SU-DHL-6 (cell line): ENCODE data around the gene B4GALNT3.

Source experiments
- EZH2phosphoT487 ChIP-seq: fragments of 200-600 bp; sonication (generic), shearing (Covaris generic); conservative IDR thresholded peaks from 2 replicates; pipeline ENCODE4 v1.6.1; 2018; ENCODE audit warnings: mild to moderate bottlenecking, antibody characterized with exemption, low read length, moderate library complexity, mixed read lengths
- TF ChIP-seq, protein P1 (sequence below): fragments of 200-600 bp; sonication (generic); IDR thresholded peaks from one replicate; pipeline ENCODE4 v1.5.1; 2017; ENCODE audit warnings: antibody characterized with exemption, mild to moderate bottlenecking, low read length, moderate library complexity; ENCODE audit not compliant: insufficient read depth, poor library complexity, severe bottlenecking

DNA sequence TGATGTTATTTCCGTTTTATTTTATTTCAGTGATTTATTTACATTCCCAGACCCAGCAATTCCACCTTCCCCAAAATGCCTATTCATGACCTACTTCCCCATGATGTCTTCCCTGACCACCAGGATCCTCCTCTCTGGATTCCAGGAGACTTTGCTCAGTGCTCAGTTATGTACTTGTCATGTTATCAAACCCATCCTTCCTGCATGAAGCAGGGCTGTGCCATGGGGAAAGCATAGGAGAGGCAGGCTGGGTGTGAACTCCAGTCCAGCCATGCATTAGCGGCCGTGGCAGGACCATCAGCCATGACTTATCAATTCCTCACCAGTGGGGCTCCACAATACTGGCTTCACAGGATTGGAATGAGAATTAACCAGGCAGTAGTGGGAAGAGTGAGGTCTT lies 57.8 kb downstream of the B4GALNT3 start:
- TF ChIP-seq, protein P1, sequence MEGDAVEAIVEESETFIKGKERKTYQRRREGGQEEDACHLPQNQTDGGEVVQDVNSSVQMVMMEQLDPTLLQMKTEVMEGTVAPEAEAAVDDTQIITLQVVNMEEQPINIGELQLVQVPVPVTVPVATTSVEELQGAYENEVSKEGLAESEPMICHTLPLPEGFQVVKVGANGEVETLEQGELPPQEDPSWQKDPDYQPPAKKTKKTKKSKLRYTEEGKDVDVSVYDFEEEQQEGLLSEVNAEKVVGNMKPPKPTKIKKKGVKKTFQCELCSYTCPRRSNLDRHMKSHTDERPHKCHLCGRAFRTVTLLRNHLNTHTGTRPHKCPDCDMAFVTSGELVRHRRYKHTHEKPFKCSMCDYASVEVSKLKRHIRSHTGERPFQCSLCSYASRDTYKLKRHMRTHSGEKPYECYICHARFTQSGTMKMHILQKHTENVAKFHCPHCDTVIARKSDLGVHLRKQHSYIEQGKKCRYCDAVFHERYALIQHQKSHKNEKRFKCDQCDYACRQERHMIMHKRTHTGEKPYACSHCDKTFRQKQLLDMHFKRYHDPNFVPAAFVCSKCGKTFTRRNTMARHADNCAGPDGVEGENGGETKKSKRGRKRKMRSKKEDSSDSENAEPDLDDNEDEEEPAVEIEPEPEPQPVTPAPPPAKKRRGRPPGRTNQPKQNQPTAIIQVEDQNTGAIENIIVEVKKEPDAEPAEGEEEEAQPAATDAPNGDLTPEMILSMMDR: no peak
- TF ChIP-seq EZH2phosphoT487: no peak
